ENCODE measurements around the gene SEPTIN8. TPM values are rescaled to one million over a fixed set of nuclear protein-coding genes. Genes with fewer than 3 reads are reported as not detected.
A peak's percentile ranks its signal among the peaks of the same experiment; 100 is the strongest.

Gene SEPTIN8
- total RNA-seq, 1 donor from 2014 or later = 46.2 TPM

- no peak for DNase-seq (ENCODE audit: low spot score)
- peaks cover 29% of the 10 kb centered on the region for H3K27me3 Mint-ChIP-seq (ENCODE audit: insufficient read depth)
These were observed 34.4 kb downstream of the SEPTIN8 start for GRCh38 chr5:132742626-132743025.

GRCh38 chr5:132742158-132742557 lies 34.9 kb downstream of the SEPTIN8 start:
- DNase-seq (ENCODE audit: low spot score) = no peak
- intact Hi-C loops (cut with micrococcal nuclease) = loop anchor here (10.0 kb wide), 1 partner anchor 667 kb away; the partner anchor contains the start of gene CSF2
- H3K4me3 Mint-ChIP-seq = no peak overlapping the region
- H3K36me3 Mint-ChIP-seq (ENCODE audit: low read depth) = no peaks in the 10 kb centered on the region
- H3K4me1 Mint-ChIP-seq (ENCODE audit: low read depth) = peaks cover 23% of the 10 kb centered on the region
- H3K27me3 Mint-ChIP-seq (ENCODE audit: insufficient read depth) = peaks cover 29% of the 10 kb centered on the region
- no peaks in the 10 kb centered on the region for H3K9me3 Mint-ChIP-seq
- no peak overlapping the region for H3K27ac Mint-ChIP-seq

More at GRCh38 chr5:132742626-132743025, 34.4 kb downstream of the SEPTIN8 start:
- intact Hi-C loops (cut with micrococcal nuclease) = loop anchor here (10.0 kb wide), 1 partner anchor 668 kb away; the partner anchor contains the start of gene CSF2
- Mint-ChIP-seq H3K4me1 (ENCODE audit: low read depth) (peaks cover 20% of the 10 kb centered on the region), H3K27ac (no peak overlapping the region), H3K36me3 (ENCODE audit: low read depth) (no peaks in the 10 kb centered on the region), H3K9me3 (no peaks in the 10 kb centered on the region), H3K4me3 (no peak overlapping the region)

- no peak overlapping the region for H3K27ac Mint-ChIP-seq
- H3K27me3 Mint-ChIP-seq (ENCODE audit: insufficient read depth) = peaks cover 18% of the 10 kb centered on the region
- peaks cover 40% of the 10 kb centered on the region for H3K4me1 Mint-ChIP-seq (ENCODE audit: low read depth)
- no peak for DNase-seq (ENCODE audit: low spot score)
- H3K9me3 Mint-ChIP-seq = no peaks in the 10 kb centered on the region
- no peak overlapping the region for H3K4me3 Mint-ChIP-seq
- no peaks in the 10 kb centered on the region for H3K36me3 Mint-ChIP-seq (ENCODE audit: low read depth)
- intact Hi-C loops (cut with micrococcal nuclease) = no loop called here
These were observed 37.8 kb downstream of the SEPTIN8 start for GRCh38 chr5:132739232-132739631.

- Mint-ChIP-seq H3K27me3 (ENCODE audit: insufficient read depth) (peaks cover 14% of the 10 kb centered on the region), H3K4me3 (peak overlapping the region; percentile 87), H3K27ac (peak overlapping the region; percentile 93), H3K4me1 (ENCODE audit: low read depth) (peaks cover 51% of the 10 kb centered on the region), H3K36me3 (ENCODE audit: low read depth) (peaks cover 5% of the 10 kb centered on the region), H3K9me3 (no peaks in the 10 kb centered on the region)
- intact Hi-C loops (cut with micrococcal nuclease) = loop anchor here (1.0 to 2.0 kb wide), 7 partner anchors 9 to 313 kb away; partner anchors contain the start of genes AFF4, CCNI2, GDF9 and UQCRQ
- DNase-seq (ENCODE audit: low spot score) = no peak
These were observed 38.9 kb downstream of the SEPTIN8 start for GRCh38 chr5:132737982-132738681.

GRCh38 chr5:132736853-132737833 lies 39.9 kb downstream of the SEPTIN8 start, which contains the start of gene KIF3A:
Gene KIF3A (minus strand): TSS chr5:132737546. CDS start chr5:132737419, 127 bp downstream.
- peak; percentile 98 for DNase-seq (ENCODE audit: low spot score)
- Mint-ChIP-seq H3K27ac (peak within 1 kb of the TSS; percentile 93), H3K9me3 (no peaks in the 10 kb centered on the region), H3K4me1 (ENCODE audit: low read depth) (peaks cover 55% of the 10 kb centered on the region), H3K36me3 (ENCODE audit: low read depth) (peaks cover 9% of the 10 kb centered on the region), H3K27me3 (ENCODE audit: insufficient read depth) (peaks cover 10% of the 10 kb centered on the region), H3K4me3 (peak within 1 kb of the TSS; percentile 87)
- intact Hi-C loops (cut with micrococcal nuclease) = loop anchor here (1.0 to 2.0 kb wide), 11 partner anchors 10 to 314 kb away; partner anchors contain the start of genes AFF4, CCNI2, GDF9 and SEPTIN8

GRCh38 chr5:132734687-132735086 lies 42.4 kb downstream of the SEPTIN8 start:
- no peak overlapping the region for H3K27ac Mint-ChIP-seq
- H3K36me3 Mint-ChIP-seq (ENCODE audit: low read depth) = peaks cover 15% of the 10 kb centered on the region
- H3K9me3 Mint-ChIP-seq = no peaks in the 10 kb centered on the region
- no peak for DNase-seq (ENCODE audit: low spot score)
- peak overlapping the region; percentile 23 for H3K4me3 Mint-ChIP-seq
- intact Hi-C loops (cut with micrococcal nuclease) = no loop called here
- peaks cover 55% of the 10 kb centered on the region for H3K4me1 Mint-ChIP-seq (ENCODE audit: low read depth)
- H3K27me3 Mint-ChIP-seq (ENCODE audit: insufficient read depth) = peaks cover 4% of the 10 kb centered on the region

- H3K4me3 Mint-ChIP-seq = no peak overlapping the region
- peaks cover 51% of the 10 kb centered on the region for H3K4me1 Mint-ChIP-seq (ENCODE audit: low read depth)
- no peak for DNase-seq (ENCODE audit: low spot score)
- H3K36me3 Mint-ChIP-seq (ENCODE audit: low read depth) = peaks cover 20% of the 10 kb centered on the region
- no peaks in the 10 kb centered on the region for H3K9me3 Mint-ChIP-seq
- no peak overlapping the region for H3K27ac Mint-ChIP-seq
- intact Hi-C loops (cut with micrococcal nuclease) = no loop called here
- no peaks in the 10 kb centered on the region for H3K27me3 Mint-ChIP-seq (ENCODE audit: insufficient read depth)
These were observed 43.4 kb downstream of the SEPTIN8 start for GRCh38 chr5:132733499-132734148.

- H3K27ac Mint-ChIP-seq = no peak overlapping the region
- H3K9me3 Mint-ChIP-seq = no peaks in the 10 kb centered on the region
- no peak for DNase-seq (ENCODE audit: low spot score)
- intact Hi-C loops (cut with micrococcal nuclease) = no loop called here
- no peak overlapping the region for H3K4me3 Mint-ChIP-seq
- peaks cover 37% of the 10 kb centered on the region for H3K36me3 Mint-ChIP-seq (ENCODE audit: low read depth)
- peaks cover 28% of the 10 kb centered on the region for H3K4me1 Mint-ChIP-seq (ENCODE audit: low read depth)
- no peaks in the 10 kb centered on the region for H3K27me3 Mint-ChIP-seq (ENCODE audit: insufficient read depth)
These were observed 47.1 kb downstream of the SEPTIN8 start for GRCh38 chr5:132729896-132730295.

- no peak overlapping the region for H3K27ac Mint-ChIP-seq
- H3K4me1 Mint-ChIP-seq (ENCODE audit: low read depth) = peaks cover 7% of the 10 kb centered on the region
- H3K27me3 Mint-ChIP-seq (ENCODE audit: insufficient read depth) = no peaks in the 10 kb centered on the region
- H3K36me3 Mint-ChIP-seq (ENCODE audit: low read depth) = peaks cover 38% of the 10 kb centered on the region
- no peak overlapping the region for H3K4me3 Mint-ChIP-seq
- H3K9me3 Mint-ChIP-seq = no peaks in the 10 kb centered on the region
- DNase-seq (ENCODE audit: low spot score) = no peak
- intact Hi-C loops (cut with micrococcal nuclease) = no loop called here
These were observed 51.3 kb downstream of the SEPTIN8 start for GRCh38 chr5:132725745-132726144.

- H3K4me3 Mint-ChIP-seq = no peak overlapping the region
- no peaks in the 10 kb centered on the region for H3K9me3 Mint-ChIP-seq
- intact Hi-C loops (cut with micrococcal nuclease) = no loop called here
- H3K36me3 Mint-ChIP-seq (ENCODE audit: low read depth) = peaks cover 42% of the 10 kb centered on the region
- H3K27ac Mint-ChIP-seq = no peak overlapping the region
- peaks cover 15% of the 10 kb centered on the region for H3K4me1 Mint-ChIP-seq (ENCODE audit: low read depth)
- no peak for DNase-seq (ENCODE audit: low spot score)
- H3K27me3 Mint-ChIP-seq (ENCODE audit: insufficient read depth) = no peaks in the 10 kb centered on the region
These were observed 58.3 kb downstream of the SEPTIN8 start for GRCh38 chr5:132718544-132719312.

GRCh38 chr5:132714456-132715307 lies 62.4 kb downstream of the SEPTIN8 start:
- no peaks in the 10 kb centered on the region for H3K27me3 Mint-ChIP-seq (ENCODE audit: insufficient read depth)
- no peak overlapping the region for H3K27ac Mint-ChIP-seq
- intact Hi-C loops (cut with micrococcal nuclease) = loop anchor here (1.0 to 5.0 kb wide), 8 partner anchors 22 to 207 kb away; no protein-coding TSS in a partner anchor
- H3K4me1 Mint-ChIP-seq (ENCODE audit: low read depth) = peaks cover 15% of the 10 kb centered on the region
- peak overlapping the region; percentile 43 for H3K4me3 Mint-ChIP-seq
- no peak for DNase-seq (ENCODE audit: low spot score)
- H3K9me3 Mint-ChIP-seq = no peaks in the 10 kb centered on the region
- H3K36me3 Mint-ChIP-seq (ENCODE audit: low read depth) = peaks cover 37% of the 10 kb centered on the region
